GM18870 (cell line): ENCODE data around the gene GAPDH.
"Not testable (repeated sequence)": the region's sequence is repeated elsewhere in the genome, so short reads cannot be mapped to it uniquely, and the experiment has no call there.

Source experiments
- ATAC-seq: cut with Tn5 transposase; IDR thresholded peaks from one replicate; pipeline ENCODE4 v1.9.1; 2021; ENCODE audit warnings: moderate library complexity; ENCODE audit not compliant: unreplicated experiment

GAPDH gene

DNA sequence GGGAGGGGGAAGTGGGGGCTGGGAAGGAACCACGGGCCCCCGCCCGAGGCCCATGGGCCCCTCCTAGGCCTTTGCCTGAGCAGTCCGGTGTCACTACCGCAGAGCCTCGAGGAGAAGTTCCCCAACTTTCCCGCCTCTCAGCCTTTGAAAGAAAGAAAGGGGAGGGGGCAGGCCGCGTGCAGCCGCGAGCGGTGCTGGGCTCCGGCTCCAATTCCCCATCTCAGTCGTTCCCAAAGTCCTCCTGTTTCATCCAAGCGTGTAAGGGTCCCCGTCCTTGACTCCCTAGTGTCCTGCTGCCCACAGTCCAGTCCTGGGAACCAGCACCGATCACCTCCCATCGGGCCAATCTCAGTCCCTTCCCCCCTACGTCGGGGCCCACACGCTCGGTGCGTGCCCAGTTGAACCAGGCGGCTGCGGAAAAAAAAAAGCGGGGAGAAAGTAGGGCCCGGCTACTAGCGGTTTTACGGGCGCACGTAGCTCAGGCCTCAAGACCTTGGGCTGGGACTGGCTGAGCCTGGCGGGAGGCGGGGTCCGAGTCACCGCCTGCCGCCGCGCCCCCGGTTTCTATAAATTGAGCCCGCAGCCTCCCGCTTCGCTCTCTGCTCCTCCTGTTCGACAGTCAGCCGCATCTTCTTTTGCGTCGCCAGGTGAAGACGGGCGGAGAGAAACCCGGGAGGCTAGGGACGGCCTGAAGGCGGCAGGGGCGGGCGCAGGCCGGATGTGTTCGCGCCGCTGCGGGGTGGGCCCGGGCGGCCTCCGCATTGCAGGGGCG is at the start of gene GAPDH:
TSS of gene GAPDH (plus strand) at position 595 of the 772 bp plus-strand sequence. CDS start 316 bp downstream, outside the sequence.
- peak; percentile 65 for ATAC-seq

DNA sequence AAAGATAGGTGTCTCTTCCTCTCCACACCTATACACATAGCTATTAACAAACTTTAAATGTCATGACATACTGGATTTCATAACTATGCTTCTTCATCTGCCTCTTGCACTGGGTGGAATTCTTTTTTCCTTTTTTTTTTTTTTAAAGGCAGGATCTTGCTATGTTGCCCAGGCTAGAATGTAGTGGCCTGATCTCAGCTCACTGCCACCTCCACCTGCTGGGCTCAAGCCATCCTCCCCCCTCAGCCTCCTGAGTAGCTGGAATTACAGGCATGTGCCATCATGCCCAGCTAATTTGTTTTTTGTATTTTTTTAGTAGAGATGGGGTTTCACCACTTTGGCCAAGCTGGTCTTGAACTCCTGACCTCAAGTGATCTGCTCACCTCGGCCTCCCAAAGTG is 46.1 kb upstream of the GAPDH start:
- no peak for ATAC-seq

DNA sequence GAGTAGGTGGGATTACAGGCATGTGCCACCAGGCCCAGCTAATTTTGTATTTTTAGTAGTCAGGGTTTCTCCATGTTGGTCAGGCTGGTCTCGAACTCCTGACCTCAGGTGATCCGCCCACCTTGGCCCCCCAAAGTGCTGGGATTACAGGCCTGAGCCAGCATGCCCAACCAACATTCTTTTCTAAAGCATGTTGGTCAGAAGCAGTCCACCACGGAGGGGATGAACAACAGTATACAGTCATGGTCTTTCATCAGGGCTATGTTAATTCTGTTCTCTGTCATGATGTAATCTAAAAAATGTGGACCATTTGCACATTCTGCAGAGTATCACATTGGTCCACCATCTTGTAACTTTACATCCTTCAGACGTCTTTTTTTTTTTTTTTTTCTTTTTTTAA is 44.9 kb upstream of the GAPDH start:
- no peak for ATAC-seq

DNA sequence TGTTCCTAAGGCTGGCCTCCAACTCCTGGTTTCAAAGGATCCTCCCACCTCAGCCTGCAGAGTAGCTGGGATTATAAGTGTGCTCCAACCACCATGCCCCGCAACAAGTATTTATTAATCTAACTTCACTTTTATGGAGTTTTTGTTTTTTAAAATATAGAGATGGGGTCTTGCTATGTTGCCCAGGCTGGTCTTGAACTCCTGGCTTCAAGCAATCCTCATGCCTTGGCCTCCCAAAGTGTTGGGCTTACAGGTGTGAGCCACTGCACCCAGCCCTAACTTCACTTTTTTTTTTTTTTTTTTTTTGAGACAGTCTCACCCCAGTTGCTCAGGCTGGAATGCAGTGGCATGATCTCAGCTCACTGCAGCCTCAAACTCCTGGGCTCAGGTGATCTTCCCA is 43.6 kb upstream of the GAPDH start:
- not testable (repeated sequence) for ATAC-seq

DNA sequence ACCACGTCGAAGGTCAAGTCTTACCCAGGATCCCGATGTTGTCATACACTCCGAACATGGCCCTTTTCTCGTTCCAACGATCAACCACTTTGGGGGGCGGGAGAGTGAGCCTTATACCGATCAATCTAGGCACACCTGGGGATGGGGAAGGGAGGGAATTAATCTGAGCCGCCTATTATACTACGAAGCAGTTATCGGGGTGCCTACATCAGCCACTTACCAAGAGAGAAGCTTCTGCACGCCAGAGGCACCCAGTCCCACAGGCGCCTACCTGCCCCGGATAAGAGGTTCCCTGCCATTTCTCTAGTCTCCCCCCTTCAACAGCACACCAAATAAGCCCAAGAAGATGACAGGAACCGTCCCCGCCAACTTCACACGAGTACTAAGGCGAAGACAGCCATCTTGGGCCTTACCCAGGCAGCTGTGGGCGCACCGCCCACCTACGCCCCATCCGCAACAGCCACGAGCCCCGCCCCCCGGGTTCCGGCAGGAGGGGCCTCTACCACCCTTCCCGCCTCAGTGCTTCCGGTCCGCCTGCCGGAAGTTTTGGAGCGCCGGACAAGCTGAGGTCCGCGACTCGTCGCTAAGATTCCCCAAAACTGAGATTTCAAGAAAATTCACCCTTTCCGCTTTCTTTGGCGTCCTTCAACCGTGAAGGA is 41.4 kb upstream of the GAPDH start, which contains the start of gene MRPL51:
TSS of gene MRPL51 (minus strand) at position 425 of the 659 bp plus-strand sequence. CDS start at position 299, 126 bp downstream.
- peak; percentile 48 for ATAC-seq

DNA sequence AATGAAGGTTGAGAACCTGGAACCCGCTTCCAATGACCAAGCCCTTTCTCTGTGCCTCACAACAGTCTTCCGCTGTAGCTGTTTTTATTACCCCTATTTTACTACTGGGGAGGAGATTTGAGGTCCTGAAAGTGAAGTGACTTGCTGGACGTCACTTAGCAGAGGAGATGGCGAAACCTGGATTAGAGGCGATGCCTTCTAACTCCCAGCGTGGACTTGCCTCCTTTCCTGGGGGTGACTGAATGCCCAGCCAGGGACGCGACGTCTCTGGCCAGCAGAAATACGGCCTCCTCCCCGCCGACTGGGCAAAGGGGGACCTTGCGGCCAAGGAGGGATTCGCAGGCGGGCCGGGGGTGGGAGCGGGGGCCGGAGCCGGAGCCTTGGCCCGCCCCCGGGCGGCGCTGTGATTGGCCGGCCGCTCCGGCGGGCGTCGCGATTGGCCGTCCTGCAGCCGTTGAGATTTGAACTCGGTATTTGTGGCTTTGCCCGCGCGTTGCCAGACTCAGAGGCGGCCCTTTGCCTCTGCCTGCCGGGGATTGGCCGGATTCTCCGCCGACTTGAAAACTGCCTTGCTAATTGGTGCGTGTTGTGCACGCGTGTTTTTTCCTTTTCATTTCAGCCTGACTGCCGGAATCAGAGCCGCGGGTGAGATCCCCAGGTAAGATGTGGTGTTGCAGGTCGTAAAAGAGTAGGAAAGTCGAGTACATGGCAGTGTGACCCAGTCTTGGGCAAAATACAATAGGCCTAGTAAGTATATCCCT is 40.6 kb upstream of the GAPDH start, which contains the start of gene NCAPD2:
TSS of gene NCAPD2 (plus strand) at position 606 of the 761 bp plus-strand sequence. CDS start 997 bp downstream, outside the sequence.
- peak; percentile 85 for ATAC-seq

DNA sequence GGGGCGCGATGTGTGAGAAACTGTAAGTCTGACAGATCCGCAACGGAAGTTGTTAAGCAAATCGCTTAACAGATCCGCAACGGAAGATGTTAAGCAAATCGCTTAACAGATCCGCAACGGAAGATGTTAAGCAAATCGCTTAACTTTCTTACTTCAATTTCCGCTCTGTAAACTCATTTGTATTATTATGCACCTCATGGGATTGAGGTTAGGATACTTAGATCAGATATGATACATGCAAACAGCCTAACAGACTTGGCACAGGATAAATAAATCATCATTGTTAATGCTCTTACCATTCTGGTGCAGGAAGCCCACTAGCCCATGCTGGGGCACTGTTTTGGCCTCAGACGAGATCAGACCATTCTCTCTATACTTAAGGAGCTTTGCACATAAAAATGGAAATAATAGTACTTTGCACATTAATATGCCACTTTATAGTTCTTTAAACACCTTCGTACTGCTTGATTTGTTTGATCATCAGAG is 40.0 kb upstream of the GAPDH start:
- ATAC-seq = no peak

DNA sequence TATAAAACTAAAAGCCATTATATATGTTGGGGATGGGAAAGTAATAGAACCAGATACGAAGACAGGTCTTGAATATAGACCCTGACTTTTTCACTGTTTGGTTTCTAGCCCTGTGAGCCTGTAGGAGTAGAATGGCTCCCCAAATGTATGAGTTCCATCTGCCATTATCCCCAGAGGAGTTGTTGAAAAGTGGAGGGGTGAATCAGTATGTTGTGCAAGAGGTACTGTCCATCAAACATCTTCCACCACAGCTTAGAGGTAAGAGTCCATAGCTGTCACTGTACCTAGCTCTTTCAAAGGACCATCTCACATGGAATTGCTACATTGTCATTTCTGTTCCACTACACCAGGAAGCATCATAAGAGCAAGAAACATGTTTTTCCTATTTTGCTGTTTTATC is 39.3 kb upstream of the GAPDH start:
- no peak for ATAC-seq

DNA sequence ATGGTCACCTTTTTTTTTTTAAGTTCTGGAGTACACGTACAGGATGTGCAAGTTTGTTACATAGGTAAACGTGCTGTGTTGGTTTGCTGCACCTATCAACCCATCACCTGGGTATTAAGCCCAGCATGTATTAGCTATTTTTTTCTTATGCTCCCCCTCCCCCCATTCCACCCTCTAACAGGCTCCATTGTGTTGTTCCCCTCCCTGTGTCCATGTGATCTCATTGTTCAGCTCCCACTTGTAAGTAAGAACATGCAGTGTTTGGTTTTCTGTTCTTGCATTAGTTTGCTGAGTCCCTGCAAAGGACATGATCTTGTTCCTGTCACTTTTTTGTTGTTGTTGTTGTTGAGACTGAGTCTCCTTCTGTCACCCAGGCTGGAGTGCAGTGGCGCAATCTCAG is 37.0 kb upstream of the GAPDH start:
- not testable (repeated sequence) for ATAC-seq

DNA sequence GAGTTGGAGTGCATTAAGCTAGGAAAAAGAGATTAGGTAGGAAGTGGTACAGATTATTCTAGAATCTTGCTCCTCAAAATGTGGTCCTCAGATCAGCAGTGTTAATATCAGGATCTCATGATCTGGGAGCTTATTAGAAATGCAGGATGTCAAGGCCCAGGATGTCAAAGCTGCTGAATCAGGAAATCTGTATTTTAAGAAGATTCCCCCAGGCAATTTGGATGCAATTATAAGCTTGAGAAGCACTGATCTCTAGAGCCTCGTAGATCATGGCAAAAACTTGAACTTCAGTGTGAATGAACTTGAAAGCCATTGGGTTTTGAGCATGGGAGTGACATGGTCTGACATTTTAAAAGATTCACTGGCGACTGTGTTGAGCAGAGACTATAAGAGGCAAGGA is 33.9 kb upstream of the GAPDH start:
- no peak for ATAC-seq

DNA sequence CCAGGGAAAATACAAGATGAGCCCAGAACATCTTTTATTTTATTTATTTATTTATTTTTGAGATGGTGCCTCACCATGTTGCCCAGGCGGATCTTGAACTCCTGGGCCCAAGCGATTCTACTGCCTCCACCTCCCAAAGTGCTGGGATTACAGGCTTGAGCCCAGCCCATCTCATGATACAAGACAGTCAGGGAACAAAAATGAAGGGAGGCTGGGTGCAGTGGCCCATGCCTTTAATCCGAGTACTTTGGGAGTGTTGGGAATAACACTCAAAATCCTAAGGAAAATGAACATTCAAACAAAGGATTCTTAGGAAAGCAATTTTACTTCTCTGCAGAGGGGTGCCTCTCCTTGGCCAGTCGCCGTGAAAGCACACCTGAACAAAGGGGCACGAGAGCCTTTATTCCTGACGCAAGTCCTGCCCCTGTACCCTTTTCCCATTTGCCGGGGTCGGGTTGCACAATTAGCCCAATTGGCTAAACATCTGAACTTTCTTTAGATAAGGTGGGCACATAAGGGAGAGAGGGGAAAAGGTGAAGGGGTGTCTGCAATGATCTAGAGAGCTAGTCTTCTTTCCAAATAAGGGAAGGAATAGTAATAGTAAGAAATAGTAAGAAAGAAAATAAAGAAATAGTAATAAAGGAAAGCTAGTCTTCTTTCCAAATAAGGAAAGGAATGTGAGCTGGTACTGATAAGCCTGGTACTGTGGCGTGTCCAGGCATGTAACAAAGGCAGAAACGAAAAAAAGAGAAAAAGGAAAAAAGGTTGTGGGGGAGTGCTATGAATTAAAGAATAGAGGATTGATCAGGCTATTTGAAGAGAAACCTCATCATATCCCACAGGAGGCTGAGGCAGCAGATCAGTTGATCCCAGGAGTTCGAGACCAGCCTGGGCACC is 27.0 kb upstream of the GAPDH start:
- ATAC-seq = no peak

DNA sequence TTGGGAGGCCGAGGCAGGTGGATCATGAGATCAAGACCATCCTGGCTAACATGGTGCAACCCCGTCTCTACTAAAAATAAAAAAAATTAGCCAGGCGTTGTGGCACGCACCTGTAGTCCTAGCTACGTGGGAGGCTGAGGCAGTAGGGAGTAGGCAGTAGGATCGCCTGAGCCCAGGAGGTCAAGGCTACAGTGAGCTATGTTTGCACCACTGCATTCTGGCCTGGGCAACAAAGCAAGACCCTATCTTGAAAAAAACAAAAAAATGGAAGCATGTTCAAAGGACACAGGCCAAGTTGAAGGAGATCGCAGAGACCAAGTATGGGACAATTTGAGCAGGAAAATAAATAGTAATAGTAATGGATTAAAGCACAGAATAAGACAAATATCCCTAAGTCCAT is 26.2 kb upstream of the GAPDH start:
- ATAC-seq = no peak

DNA sequence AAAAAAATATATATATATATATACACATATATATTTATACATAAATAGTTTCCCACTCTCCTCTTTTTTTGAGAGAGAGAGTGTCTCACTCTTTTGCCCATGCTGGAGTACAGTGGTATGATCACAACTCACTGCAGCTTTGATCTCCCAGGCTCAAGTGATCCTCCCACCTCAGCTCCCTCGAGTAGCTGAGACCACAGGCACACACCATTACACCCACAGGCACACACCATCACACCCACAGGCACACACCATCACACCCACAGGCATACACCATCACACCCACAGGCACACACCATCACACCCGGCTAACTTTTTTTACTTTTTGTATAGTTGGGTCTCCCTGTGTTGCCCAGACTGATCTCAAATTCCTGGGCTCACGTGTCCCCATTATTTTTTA is 14.1 kb upstream of the GAPDH start:
- ATAC-seq = no peak

DNA sequence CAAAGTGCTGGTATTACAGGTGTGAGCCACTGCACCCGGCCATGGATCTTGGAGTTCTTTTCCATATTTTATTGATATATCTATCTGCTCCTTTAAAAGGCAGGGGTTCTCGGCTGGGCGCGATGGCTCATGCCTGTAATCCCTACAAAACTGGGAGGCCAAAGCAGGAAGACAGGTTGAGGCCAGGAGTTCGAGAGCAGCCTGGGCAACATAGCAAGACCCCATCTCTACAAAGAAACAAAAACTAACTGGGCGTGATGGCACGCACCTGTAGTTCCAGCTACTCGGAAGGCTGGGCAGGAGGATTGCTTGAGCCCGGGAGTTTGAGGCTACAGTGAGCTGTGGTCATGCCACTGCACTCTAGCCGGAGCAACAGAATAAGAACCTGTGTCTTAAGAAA is 12.1 kb upstream of the GAPDH start:
- no peak for ATAC-seq

DNA sequence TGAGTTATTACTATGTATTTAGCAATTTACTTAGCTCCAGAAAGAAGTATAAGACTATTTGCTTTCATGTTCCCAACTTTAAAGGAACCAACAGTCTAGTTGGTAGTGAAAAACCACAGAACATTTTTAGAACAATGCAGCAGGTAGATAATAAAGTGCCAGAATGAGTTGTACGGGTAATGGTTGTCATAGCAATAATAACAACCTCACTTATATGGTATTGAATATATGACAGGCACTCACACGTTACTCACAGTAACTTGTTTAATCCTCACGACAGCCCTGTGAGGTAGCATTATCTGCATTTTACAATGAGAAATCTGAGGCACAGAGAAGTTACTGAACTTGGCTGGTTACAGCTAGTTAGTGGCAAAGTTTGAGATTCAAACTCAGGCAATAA is 10.6 kb upstream of the GAPDH start:
- no peak for ATAC-seq

DNA sequence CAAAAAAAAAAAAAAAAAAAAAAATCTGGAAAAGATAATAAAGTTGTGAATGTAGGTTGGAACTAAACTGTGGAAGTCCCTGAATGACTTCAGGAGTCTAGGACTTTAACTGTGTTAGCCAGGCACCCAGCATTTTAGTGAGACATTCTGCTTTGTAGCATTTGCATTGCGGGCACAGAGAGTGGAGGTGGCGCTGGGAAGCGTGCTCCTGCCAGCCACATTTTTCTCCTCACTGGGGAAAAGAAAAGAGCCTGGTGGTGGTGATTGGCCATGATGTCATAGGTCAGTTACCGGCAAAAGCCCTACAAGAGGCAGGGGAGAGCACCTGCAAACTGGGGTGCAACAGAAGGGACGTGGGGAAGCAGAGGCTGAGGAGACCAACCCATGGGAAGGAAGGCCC is 9.7 kb upstream of the GAPDH start:
- ATAC-seq = no peak

DNA sequence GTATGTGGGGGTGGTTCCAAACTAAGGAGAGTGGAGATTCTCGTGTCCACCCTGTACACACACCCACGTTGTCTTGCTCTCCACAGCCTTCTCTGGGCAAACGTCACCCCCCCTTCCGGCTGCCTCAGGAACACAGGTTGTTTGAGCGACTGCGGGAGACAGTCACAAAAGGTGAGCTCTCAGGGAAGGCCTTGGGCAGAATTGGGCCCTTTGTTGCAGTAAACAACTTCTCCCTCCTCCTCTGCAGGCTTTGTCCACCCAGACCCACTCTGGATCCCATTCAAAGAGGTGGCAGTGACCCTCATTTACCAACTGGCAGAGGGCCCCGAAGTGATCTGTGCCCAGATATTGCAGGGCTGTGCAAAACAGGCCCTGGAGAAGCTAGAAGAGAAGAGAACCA is 8.1 kb upstream of the GAPDH start:
- ATAC-seq = no peak

DNA sequence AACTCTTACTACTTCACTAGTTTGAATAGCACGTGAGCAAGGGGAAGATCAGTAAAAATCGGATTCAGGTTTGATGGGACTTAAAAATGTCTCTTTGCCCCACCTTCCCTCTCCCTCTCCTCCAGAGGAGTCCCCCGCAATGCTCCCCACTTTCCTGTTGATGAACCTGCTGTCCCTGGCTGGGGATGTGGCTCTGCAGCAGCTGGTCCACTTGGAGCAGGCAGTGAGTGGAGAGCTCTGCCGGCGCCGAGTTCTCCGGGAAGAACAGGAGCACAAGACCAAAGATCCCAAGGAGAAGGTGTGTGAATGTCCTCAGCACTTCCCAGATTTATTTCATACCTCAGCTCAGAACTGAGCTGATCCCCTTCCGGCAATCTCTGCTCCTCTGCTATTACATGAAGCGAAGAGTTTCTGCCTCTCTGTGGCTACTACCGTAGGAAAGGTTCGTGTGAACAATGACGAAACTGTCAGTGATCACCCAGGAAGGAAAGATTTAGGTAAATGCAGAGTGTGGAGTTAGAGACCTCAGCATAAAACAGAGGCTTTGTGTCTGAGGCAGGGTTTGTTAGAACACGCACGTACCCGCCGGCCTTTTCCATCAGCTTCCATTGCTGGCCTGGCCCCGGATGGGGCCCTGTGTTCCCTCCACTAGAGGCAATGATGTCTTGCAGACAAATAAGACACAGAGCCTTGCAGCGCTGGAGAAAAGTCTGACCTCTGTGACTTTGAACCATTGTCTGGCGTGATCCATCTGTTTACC is 7.4 kb upstream of the GAPDH start:
- ATAC-seq = no peak

DNA sequence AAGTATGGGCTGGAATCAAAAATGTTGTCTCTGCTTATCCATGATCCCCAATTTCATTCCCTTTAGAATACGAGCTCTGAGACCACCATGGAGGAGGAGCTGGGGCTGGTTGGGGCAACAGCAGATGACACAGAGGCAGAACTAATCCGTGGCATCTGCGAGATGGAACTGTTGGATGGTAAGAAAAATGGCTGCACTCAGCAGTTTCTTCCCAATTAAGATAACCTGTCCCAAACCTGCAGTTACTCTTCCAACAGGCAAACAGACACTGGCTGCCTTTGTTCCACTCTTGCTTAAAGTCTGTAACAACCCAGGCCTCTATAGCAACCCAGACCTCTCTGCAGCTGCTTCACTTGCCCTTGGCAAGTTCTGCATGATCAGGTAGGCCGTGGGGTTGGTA is 6.6 kb upstream of the GAPDH start:
- ATAC-seq = no peak
